NT2/D1 (cell line): Measurements from ENCODE around the gene TYRO3.

Experiments
- SUZ12 ChIP-seq: IDR thresholded peaks from 2 replicates; pipeline ENCODE4 v1.6.1; 2011; ENCODE audit not compliant: insufficient read length, insufficient read depth; ENCODE audit errors: extremely low read depth
- YY1 ChIP-seq: IDR thresholded peaks from 2 replicates; pipeline ENCODE4 v1.6.1; 2011; ENCODE audit not compliant: insufficient read length, insufficient read depth
- ZNF274 ChIP-seq: IDR thresholded peaks from 2 replicates; pipeline ENCODE4 v1.6.1; 2011; ENCODE audit warnings: mild to moderate bottlenecking, low read depth, low read length

GRCh38 chr15:41564286-41564959 lies 5.4 kb downstream of the TYRO3 start:
- TF ChIP-seq YY1 (no peak), ZNF274 (no peak), SUZ12 (no peak)
